GM19438 (cell line): Measurements from ENCODE around the gene PRCP.
"Not testable (repeated sequence)": the region's sequence is repeated elsewhere in the genome, so short reads cannot be mapped to it uniquely, and the experiment has no call there.

Experiments used
- ATAC-seq: cut with Tn5 transposase; IDR thresholded peaks from one replicate; pipeline ENCODE4 v1.9.1; 2021; ENCODE audit warnings: low read depth; ENCODE audit not compliant: unreplicated experiment

PRCP gene

DNA sequence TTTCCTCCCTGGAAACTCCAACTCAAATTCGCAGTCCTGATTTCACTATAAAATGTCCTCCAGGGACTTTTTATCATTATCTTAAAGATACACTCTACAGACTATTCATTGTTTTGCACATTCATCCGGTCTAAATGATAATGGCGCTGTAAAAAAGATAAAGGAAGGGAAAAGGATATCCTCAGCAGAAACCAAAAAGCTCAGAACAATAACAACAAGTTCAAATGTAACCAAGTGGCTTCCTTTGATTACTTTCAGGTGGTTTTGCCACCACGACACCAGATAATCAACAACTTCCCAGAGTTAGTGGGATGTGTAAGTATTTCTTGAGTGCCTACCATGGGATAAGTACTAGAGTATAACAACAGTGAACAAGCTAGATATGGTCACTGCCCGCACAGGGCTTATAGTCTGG is 26.3 kb downstream of the PRCP start:
- ATAC-seq: no peak

DNA sequence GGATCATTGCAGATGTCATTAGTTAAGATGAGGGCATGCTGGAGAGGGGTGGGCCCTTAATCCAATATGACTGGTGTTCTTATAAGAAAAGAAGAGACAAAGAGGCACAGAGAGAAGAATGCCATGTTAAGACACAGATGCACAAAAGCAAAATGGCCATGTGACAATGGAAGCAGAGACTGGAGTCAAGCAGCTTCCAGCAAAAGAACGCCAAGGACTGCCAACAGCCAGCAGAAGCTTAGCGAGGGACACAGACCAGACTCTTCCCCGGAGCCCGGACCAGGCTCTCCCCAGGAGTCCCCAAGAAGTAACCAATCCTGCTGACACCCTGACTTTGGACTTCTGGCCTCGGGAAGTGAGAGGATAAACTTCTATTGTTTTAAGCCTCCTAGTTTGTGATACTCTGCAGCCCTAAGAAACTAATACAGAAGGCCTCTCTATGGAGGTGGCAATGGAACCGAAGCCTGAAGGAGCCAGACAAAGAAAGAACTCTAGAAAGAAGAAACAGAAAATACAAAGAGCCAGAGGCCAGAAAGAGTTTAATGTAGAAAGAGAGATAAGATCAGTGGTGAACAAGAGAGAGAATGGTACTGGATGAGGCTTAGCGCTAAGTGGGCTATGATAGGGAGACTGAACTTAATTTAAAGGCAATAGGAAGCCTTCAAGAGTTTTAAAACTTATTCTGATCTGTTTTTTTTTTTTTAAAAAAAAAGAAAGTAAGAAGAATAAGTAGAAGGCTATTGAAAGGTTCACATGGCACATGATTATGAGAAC is 27.7 kb downstream of the PRCP start:
- ATAC-seq: no peak

DNA sequence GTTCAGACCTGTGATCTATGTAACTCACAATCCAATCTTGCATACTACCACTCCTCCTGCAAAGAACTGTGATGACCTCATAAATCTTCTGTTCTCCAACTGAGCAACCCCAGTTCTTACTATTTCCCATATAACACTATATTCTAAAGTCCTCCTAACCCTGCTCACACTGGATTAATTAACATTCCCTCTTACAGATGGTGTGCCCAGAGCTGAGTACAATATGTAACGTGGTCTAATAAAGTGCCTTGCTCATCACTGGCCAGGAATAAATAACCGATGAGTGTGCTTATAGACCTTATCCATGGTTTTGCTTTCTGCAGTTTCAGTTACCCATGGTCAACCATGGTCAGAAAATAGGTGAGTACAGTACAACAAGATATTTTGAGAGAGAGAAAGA is 28.6 kb downstream of the PRCP start:
- no peak for ATAC-seq

DNA sequence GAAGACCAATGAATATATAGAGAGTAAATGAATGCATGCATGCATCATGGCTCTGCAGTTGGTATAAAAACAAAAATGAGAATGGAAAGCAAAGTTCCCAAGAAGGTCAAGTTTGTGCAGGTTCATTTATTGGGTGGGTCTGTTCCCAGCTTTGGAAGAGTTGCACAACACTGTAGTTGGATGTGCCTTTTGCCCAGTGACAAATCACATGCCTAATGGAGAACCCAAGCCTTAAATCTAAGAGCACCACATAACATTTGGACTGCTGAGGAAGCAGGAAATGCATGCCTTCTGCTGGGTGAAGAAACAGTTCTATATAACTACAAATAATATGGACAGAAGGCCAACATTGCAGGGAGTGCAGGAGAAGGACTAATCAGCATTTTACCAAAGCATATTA is 30.6 kb downstream of the PRCP start:
- no peak for ATAC-seq

DNA sequence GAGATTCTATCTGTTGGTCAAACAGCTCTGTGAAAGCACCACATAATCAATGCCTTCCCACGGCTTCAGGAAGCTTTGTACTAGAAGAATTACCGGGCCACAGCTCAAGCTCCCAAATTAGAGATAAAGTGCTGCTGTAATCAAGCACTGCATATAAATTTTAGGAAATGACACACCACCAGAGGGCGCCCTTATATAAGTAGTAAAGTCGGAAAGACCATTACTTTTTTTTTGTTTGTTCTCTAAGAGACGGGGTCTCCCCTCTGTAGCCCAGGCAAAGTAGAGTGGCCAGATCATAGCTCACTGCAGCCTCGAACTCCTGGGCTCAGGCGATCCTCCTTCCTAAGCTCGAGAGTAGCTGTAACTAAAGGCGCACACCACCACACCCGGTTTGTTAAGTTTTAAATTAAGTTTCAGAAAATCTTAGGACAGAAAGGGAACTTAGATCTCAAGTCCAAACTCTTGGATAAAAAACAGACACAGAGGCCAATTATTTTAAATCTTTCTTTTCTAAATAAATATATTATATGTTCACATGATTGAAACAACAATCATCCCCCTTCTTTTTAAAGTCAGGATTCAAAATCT is 32.6 kb downstream of the PRCP start:
- no peak for ATAC-seq

DNA sequence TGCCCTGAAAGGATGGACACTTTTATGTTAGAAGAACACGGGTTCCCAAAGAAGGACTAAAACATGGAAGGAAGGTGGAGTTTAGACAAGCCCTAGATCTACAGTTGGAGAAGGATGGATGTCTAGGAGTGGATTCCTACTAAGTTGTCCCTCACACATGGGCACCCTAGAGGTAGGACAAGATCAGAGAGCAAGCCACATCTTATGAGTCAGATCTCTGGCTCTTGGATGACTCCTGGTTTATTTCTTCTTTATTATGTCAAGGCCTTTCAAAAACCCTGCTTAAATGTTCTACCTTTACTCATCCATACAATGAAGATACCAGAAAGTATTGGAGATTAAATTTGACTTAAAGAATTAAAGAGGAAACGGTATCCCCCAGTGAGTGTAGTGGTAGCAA is 34.4 kb downstream of the PRCP start:
- ATAC-seq: no peak

DNA sequence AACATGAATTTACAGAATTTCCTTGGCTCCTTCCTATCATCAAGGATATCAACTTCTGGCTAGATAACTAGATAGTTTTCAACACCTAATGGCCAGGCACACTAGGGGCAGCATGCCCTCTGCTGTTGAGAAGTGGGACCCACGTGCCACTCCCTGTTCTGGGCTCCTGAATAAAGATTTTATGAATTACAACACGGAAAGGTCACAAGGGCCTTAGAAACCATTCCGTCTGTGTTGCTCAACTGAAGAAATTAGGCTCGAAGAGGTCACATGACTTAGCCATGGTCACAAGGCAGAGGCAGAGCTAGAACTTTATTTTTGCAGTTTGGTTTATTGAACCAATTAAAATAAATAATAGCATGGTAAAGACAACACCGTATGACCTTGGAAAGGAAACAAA is 36.0 kb downstream of the PRCP start:
- ATAC-seq: peak; percentile 49

DNA sequence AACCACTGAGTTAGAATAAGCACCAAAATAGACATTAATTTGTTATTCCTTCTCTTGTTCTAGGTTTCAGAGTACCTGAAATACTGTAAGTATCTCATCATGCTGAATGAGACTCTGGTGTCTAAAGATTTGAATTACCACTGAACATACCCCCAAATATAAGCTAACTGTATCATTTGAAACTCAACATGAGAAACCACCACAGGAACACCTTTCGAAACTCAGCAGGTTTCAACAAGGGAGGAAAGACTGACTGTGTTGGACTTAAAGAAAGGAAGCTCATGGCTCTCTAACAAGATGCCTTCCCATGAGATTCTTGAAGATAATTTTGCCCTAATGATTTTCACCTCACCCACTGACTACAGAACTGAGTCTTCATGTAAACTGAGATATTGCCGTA is 37.0 kb downstream of the PRCP start:
- peak; percentile 72 for ATAC-seq

DNA sequence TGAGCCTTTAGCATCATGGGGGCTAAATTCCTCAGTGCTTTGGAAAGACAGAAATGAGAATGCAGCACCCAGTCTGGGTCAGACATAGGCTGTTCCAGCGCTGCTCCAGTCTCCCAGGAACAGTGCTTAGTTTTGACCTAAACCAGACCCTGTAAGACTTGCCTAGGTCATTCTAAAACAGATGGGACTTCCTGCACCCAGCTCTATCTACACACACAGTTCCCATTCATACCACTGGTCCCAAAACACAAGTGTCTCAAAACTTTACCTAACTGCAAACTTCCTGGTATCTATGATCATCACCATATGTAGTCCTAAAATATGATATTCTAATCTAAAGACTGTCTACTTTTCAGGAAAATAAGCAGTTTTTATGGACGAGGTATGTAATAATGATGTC is 37.9 kb downstream of the PRCP start:
- no peak for ATAC-seq

DNA sequence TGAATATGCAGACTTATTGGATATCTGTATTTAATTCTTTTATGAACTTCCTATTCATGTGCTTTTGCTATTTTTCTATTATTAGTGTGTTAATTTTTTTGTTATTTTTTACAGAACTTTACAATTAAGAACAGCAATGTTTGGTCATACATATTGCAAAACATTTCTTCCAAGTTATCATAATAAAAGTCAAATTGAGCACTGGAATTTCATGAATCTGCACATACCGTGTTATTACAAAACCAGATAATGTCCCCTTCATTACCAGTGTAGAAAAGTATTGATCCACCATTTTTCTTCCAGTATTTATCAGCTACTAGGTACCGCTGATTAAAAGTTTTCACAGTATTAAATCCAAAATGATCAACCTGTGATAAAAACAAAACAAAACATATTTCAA is 40.5 kb downstream of the PRCP start:
- ATAC-seq: no peak

DNA sequence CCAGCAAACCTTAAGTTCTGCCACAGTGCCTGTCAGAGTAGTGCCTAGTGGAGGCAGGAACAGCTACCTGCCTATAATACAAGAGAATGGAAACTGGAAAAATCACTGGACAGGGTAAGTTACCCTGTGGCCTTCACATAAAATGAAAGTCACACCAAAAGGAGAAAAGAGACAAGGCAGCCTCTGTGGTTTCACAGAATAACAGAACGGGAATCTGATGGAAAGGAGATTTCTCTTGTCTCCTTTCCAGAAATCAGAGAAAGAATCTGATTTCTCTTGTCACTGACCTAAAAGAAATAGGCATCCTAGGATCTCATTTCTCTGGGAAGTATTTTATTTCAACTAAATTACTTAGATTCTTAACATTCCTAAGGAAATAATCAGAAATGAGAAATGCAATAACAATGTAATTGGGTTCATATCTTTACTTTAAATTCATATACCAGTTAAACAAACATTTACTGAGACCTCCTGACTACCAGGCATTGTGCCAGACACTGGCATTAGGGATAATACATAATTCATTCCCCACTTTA is 41.6 kb downstream of the PRCP start:
- ATAC-seq: no peak

DNA sequence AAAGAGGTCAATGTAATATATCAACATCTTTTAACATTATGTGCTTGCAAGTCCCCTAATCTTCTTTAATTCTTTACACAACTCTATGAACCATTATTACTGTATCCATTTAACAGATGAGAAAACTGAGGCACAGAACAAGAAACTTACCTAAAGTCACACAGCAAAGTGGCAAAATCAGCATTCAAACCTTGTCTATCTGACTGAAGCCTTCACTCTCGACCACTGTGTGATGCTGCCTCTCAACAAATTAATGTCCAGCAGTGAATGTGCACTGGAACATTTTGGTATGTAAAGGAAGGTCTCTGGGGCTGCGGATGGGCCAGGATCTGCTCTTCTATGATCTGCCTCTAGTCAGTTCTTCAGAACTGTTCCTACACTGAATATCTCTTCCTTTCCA is 42.1 kb downstream of the PRCP start:
- no peak for ATAC-seq

DNA sequence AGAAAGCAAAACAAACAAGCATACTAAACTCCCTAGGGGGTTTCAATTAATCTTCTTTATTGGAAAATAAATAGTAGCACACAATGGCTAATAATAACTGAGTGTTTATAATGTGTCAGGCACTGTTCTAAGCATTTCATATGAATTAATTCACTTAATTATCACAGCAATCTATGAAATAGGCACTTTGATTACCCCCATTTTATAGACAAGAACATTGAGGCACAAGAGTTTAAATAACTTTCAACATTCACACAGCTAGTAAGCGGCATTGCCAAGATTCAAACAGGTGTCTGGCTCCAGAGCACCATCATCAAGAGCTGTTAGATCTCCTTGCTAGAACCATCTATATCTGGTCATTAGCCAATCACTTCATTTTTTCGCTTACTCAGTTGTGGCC is 43.1 kb downstream of the PRCP start:
- ATAC-seq: no peak

DNA sequence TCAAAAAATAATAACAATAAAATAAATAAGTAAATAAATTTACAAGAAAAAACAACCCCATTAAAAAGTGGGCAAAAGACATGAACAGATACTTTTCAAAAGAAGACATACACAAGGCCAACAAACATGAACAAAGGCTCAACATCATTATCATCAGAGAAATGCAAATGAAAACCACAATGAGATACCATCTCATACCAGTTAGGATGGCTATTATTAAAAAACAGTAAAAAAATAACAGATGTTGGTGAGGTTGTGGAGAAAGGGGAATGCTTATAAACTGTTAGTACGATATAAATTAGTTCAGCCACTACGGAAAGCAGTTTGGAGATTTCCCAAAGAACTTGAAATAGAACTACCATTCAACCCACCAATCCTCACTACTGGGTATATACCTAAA is 44.6 kb downstream of the PRCP start:
- no peak for ATAC-seq

DNA sequence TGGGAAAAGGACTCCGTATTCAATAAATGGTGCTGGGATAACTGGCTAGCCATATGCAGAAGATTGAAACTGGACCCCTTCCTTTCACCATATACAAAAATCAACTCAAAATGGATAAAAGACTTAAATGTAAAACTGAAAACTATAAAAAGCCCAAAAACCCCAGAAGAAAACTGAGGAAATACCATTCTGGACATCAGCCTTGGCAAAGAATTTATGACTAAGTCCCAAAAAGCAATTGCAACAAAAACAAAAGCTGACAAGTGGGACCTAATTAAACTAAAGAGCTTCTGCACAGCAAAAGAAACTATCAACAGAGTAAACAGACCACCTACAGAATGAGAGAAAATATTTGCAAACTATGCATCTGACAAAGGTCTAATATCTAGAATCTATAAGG is 45.3 kb downstream of the PRCP start:
- not testable (repeated sequence) for ATAC-seq

DNA sequence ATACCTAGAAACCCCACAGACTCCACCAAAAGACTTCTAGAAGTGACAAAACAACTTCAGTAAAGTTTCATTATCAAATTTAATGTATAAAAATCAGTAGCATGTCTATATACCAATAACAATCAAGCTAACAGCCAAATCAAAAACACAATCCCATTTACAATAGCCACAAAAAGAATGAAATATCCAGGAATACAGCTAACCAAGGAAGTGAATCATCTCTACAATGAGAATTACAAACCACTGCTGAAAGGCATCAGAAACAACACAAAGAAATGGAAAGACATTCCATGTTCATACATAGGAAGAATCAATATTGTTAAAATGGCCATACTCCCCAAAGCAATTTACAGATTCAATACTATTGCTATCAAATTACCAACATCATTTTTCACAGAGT is 46.0 kb downstream of the PRCP start:
- no peak for ATAC-seq

DNA sequence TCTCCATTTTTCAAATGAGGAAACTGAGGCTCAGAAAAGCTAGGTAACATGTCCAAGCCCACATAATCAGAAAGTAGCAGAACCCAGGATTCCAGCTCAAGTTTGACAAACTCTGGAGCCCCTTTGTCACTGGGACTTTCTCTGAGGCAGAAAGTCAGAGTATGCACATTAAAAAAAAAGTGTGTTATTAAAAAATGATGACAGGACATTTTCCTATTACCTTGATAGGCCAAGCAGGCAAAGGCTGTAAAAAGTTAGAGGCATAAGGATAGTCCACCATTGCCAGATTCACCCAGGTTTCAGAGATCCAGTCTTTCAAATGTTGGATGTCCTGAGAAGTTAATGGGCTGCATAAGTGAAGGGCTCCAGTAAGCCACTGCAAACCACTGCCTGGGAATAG is 51.4 kb downstream of the PRCP start:
- no peak for ATAC-seq

DNA sequence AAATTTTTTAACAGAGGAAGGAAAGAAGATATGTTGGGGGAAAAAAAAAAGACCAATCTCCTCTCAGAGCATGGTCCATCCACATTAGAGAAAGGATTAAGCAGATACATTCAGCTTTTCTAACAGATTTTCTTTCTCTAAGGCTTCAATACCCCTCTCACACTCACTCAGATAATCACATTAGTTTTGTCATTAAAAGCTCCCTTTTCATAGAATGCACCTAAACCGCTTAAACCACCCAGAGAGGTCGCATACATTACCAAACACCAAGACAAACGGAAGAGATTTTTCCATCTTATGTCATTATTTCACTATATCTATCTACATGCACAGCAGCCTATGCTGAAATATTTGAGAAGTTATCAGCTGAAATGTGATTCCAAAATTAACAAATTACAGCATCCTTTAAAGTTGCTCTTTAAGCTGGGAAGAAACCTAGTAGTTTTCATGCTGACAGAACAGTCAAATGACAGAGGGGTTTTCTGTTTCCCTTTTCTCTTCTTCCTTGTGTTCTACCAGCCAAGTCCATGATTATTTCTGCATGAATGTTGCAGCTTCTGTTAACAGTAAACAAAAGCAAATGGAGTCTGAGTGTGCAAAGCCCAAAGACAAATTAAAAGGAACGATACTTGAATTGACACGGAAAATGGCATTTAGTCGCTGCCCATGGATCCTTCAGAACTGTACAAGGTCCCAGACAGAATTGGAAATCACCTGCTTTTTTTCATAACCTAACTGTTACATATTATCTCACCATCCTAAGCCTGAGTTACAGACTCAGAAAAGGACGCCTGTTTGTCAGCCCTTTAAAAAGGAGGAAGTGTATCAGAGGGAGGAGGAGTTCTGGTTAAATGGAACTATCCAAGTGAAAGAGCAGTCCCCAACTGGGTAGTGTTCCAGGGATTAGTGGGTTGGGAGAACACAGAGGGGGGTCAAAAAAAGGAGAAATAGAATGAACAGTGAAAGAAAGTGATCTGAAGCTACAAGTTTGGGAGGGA is 54.6 kb downstream of the PRCP start:
- ATAC-seq: no peak

DNA sequence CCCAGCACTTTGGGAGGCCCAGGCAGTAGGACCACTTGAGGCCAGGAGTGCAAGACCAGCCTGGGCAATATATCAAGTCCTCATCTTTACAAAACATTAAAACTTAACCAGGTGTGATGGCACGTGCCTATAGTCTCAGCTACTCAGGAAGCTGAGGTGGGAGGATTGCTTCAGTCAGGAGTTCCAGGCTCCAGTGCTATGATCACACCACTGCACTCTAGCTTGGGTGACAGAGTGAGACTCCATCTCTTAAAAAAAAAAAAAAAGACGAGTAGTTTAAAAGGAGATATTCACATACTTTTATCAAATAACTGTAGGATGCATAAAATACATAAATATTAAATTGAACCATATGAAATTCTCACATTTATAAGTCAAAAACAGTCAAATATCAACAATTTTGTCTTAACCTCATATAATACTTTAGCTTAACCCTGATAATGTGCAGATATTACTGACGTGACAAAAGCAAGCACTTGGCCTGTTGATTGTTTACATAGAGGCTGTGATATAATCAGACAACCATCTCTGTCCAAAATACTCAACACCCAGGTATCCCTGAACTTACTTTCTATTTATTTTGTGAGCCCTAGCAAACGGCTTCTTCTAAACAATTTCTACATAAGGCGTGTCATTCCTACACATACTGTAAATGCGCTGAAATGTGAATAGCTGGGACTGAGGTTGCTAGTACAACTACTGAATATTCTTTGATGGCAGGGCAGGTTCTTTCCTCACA is 57.0 kb downstream of the PRCP start:
- ATAC-seq: no peak

DNA sequence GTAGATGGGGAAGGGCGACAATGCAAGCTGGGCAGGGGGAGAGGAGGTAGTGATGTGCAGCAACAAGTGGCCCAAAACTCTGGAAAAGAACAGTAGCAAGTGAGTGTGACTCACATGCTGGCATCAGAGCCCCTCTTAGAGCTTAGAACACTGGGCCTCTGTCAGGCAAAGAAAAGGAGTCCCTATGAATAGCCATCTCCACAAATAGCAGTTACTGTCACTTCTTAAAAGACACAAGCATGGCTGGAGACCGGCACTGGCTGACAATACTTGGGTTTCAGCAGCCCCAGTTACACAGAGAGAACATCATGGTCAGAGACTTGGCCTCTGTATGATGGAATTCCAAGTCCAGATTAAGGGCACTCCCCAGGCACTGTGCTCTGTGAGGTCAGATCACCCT is 58.2 kb downstream of the PRCP start:
- ATAC-seq: no peak
